Tibial nerve (tissue), 4 donors: ENCODE measurements around the gene CYP4F8. TPM values are rescaled to one million over a fixed set of nuclear protein-coding genes. Genes with fewer than 3 reads are reported as not detected.

ENCODE experiments used
- DNase-seq, 2 donors: peaks; one replicate each; pipeline ENCODE4 v3.0.0-alpha.2; 2019; ENCODE audit warnings: low spot score in 2 of 2
- H3K27ac ChIP-seq, 4 donors: fragments of 200-600 bp; sonication (generic) in 3 of 4; one replicate each; pipeline ENCODE4 v1.5.1; 2017 to 2019; ENCODE audit warnings: mild to moderate bottlenecking in 1 of 4
- H3K27me3 ChIP-seq, 2 donors: fragments of 200-600 bp; sonication (generic) in 1 of 2; one replicate each; pipeline versions ENCODE4 v1.5.1 to v1.6.0; 2017 to 2019
- H3K36me3 ChIP-seq, 3 donors: fragments of 200-600 bp; sonication (generic); one replicate each; pipeline ENCODE4 v1.5.1; 2018 to 2019
- H3K4me1 ChIP-seq, 4 donors: fragments of 200-600 bp; sonication (generic) in 3 of 4; one replicate each; pipeline ENCODE4 v1.5.1; 2017 to 2019
- H3K4me3 ChIP-seq, 4 donors: fragments of 200-600 bp; sonication (generic) in 3 of 4; one replicate each; pipeline ENCODE4 v1.5.1; 2017 to 2019; ENCODE audit warnings: mild to moderate bottlenecking in 1 of 4, moderate library complexity in 1 of 4
- H3K9me3 ChIP-seq, 4 donors: fragments of 200-600 bp; sonication (generic) in 3 of 4; one replicate each; pipeline ENCODE4 v1.5.1; 2017 to 2019
- EP300 ChIP-seq, 2 donors: sonication (generic); formaldehyde crosslinking; IDR thresholded peaks; one replicate each; pipeline ENCODE4 v1.6.1; 2017; ENCODE audit warnings: antibody characterized with exemption in 2 of 2, mild to moderate bottlenecking in 1 of 2
- POLR2A ChIP-seq, 2 donors: fragments of 450-650 bp; IDR thresholded peaks; one replicate each; pipeline ENCODE4 v1.6.1; 2017; ENCODE audit warnings: antibody characterized with exemption in 2 of 2, mild to moderate bottlenecking in 2 of 2, moderate library complexity in 2 of 2
- WGBS, 2 donors: methylation state at CpG; one replicate each; pipeline ENCODE4 v1.1.5; 2018; 5-methylcytosine and 5-hydroxymethylcytosine counted together
- total RNA-seq, 4 donors: library from RNA; depleted of rRNA; stranded (reverse); fragments of >200 nt; gene quantifications; one replicate each; pipeline ENCODE4 v1.1.0, GENCODE V29; 2016
- TF ChIP-seq, protein P1 (sequence below), 5 experiments: fragments of 200-600 bp in 3 of 5; fragments of 450-650 bp in 2 of 5; sonication (generic) in 3 of 5; IDR thresholded peaks; one replicate each; pipeline ENCODE4 v1.5.1; 2016 to 2019; ENCODE audit warnings: antibody characterized with exemption in 5 of 5, mild to moderate bottlenecking in 3 of 5, moderate library complexity in 2 of 5

Gene CYP4F8
- total RNA-seq, 4 donors from 2014 or later = not detected

DNA sequence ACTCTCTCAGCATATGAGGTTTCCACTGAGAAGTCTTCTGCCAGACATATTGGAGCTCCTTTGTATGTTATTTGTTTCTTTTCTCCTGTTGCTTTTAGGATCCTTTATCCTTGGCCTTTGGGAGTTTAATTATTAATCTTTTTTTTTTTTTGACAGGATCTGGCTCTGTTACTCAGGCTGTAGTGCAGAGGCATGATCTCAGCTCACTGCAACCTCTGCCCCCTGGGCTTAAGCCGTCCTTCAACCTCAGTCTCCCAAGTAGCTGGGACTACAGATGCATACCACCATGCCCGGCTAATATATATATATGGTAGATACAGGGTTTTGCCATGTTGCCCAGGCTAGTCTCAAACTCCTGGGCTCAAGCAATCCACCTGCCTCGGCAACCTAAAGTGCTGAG, 19.1 kb downstream of the CYP4F8 start:
- peaks cover 0 to 7% of the 10 kb centered on the region in 2 donors for H3K27me3 ChIP-seq
- H3K27ac ChIP-seq = no peak overlapping the region
- TF ChIP-seq, protein P1, sequence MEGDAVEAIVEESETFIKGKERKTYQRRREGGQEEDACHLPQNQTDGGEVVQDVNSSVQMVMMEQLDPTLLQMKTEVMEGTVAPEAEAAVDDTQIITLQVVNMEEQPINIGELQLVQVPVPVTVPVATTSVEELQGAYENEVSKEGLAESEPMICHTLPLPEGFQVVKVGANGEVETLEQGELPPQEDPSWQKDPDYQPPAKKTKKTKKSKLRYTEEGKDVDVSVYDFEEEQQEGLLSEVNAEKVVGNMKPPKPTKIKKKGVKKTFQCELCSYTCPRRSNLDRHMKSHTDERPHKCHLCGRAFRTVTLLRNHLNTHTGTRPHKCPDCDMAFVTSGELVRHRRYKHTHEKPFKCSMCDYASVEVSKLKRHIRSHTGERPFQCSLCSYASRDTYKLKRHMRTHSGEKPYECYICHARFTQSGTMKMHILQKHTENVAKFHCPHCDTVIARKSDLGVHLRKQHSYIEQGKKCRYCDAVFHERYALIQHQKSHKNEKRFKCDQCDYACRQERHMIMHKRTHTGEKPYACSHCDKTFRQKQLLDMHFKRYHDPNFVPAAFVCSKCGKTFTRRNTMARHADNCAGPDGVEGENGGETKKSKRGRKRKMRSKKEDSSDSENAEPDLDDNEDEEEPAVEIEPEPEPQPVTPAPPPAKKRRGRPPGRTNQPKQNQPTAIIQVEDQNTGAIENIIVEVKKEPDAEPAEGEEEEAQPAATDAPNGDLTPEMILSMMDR (IDR thresholded peaks at IDR 0.05) = no peak
- TF ChIP-seq POLR2A (IDR thresholded peaks at IDR 0.05) (no peak), EP300 (IDR thresholded peaks at IDR 0.05) (no peak)
- WGBS, 2 donors = 62 to 84% methylated on average over 3 of the region's 3 CpGs
- peaks cover 0 to 1% (median 0%) of the 10 kb centered on the region in 4 donors for H3K4me1 ChIP-seq
- H3K36me3 ChIP-seq = no peaks in the 10 kb centered on the region
- no peak for DNase-seq
- no peak overlapping the region for H3K4me3 ChIP-seq
- no peaks in the 10 kb centered on the region for H3K9me3 ChIP-seq

DNA sequence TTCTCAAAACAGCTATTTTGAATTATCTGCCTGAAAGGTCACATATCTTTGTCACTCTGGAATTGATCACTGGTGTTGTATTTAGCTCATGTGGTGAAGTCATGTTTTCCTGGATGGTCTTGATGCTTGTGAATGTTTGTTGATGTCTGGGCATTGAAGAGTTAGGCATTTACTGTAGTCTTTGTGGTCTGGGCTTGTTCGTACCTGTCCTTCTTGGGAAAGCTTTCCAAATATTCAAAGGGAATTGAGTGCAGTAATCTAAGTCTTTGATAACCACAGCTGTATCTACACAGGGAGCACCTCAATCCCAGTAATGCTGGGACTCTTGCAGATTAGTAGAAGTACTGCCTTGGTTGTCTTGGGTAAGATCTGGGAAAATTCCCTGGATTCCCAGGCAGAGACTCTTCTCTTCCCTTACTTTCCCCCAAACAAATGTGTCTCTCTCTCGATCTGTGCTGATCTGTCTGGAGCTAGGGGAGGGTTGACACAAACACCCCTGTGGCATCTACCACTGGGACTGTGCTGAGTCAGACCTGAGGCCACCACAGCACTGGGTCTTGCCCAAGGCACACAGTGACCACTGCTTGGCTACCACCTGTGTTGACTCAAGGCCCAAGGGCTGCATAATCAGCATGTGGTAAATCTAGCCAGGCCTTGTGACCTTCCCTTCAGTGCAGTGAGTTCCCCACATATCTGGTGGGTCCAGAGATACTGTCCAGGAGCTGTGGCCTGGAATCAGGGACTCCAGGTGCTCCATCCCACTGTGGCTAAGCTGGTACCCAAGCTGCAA, 20.2 kb downstream of the CYP4F8 start:
- H3K27me3 ChIP-seq = peaks cover 0 to 6% of the 10 kb centered on the region in 2 donors
- WGBS, 2 donors = 70 to 75% methylated on average over 2 of the region's 2 CpGs

DNA sequence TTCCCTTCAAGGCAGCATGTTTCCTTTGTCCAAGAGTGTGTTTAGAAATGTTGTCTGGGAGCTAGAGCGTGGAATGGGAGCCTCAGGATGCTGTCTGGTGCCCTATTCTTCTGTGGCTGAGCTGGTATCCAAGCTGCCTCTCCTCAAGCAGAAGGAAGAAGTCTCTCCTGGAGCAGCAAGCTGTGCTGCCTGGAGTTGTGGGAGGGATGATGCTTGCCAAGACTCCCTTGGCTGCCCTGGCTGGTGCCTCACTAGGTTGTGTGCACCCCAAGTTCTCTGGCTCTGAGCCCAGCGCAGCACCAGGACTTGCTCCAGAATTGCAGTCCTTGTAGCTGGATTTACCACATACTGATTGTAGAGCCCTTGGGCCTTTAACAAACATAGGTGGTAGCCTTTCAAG, 21.0 kb downstream of the CYP4F8 start:
- DNase-seq = no peak
- H3K27me3 ChIP-seq = peaks cover 0 to 6% of the 10 kb centered on the region in 2 donors
- no peaks in the 10 kb centered on the region for H3K36me3 ChIP-seq
- peaks cover 0 to 12% (median under 1%) of the 10 kb centered on the region in 4 donors for H3K4me1 ChIP-seq
- WGBS, 2 donors = 64 to 88% methylated on average over 2 of the region's 2 CpGs
- TF ChIP-seq POLR2A (IDR thresholded peaks at IDR 0.05) (no peak), EP300 (IDR thresholded peaks at IDR 0.05) (no peak)
- TF ChIP-seq, protein P1 (IDR thresholded peaks at IDR 0.05) = no peak
- H3K27ac ChIP-seq = no peak overlapping the region
- H3K4me3 ChIP-seq = no peak overlapping the region
- H3K9me3 ChIP-seq = no peaks in the 10 kb centered on the region

More for the DNA sequence above, 20.2 kb downstream of the CYP4F8 start:
- DNase-seq = no peak
- no peaks in the 10 kb centered on the region for H3K36me3 ChIP-seq
- H3K9me3 ChIP-seq = no peaks in the 10 kb centered on the region
- no peak overlapping the region for H3K27ac ChIP-seq
- H3K4me3 ChIP-seq = no peak overlapping the region
- peaks cover 0 to 5% (median 0%) of the 10 kb centered on the region in 4 donors for H3K4me1 ChIP-seq
- TF ChIP-seq, protein P1 (IDR thresholded peaks at IDR 0.05) = no peak
- TF ChIP-seq EP300 (IDR thresholded peaks at IDR 0.05) = no peak
- no peak for TF ChIP-seq POLR2A (IDR thresholded peaks at IDR 0.05)

DNA sequence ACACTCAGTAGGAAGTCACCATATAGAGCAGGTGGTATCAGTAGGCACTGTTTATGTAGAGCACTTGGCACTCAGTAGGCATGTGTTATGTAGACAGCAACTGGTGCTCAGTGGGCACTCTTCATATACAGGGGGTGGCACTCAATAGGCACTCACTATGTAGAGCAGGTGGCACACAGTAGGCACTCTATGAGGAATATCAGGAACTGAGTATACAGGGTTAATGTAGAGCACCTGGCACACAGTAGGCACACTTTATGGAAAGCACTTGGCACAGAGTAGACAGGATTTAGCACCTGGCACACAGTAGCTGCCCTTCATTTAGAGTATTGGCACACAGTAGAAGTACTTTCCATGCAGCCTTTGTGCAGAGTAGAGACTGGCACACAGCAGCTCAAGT, 24.6 kb downstream of the CYP4F8 start:
- Histone ChIP-seq H3K27ac (peak overlapping the region in 2 of 4 donors; percentile 71), H3K27me3 (no peaks in the 10 kb centered on the region), H3K9me3 (no peaks in the 10 kb centered on the region), H3K4me1 (peaks cover 0 to 21% (median 3%) of the 10 kb centered on the region in 4 donors), H3K4me3 (no peak overlapping the region), H3K36me3 (no peaks in the 10 kb centered on the region)
- TF ChIP-seq, protein P1 (IDR thresholded peaks at IDR 0.05) = no peak
- TF ChIP-seq POLR2A (IDR thresholded peaks at IDR 0.05) = no peak
- TF ChIP-seq EP300 (IDR thresholded peaks at IDR 0.05) = no peak
- no peak for DNase-seq

DNA sequence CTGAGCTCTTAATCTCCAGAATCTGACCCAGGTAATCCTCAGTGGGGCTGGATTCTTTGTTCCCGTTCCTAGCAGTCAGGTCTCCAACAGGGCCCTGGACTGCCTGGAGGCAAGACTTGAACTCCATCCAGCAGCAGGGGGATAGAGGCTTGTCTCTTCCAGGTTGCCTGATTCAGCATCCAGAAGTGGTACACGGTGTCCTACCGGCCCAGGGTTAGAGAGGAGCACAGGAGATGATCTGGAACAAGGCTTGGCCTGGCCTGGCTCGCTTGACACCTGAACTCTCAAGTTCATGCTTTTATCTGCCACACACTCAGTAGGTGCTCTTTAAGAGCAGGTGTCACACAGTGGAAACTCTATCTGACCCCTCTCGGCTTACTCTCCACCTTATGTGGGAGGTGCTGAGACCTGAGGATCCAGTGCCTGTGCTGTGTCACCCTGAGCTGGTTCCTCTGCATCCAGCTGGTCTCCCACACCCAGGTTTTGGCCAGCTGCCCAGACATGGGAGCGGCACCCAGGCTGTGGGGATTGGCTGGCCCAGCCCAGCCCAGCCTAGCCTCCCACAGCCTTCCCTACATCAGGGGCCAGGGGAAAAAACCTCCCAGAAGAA, 25.4 kb downstream of the CYP4F8 start, which contains the start of gene CYP4F3:
Gene CYP4F3, plus strand, starts transcription at position 604 of the 610 bp plus-strand sequence. CDS start 519 bp downstream, outside the sequence.
- H3K27me3 ChIP-seq = no peaks in the 10 kb centered on the region
- peaks cover 0 to 21% (median 3%) of the 10 kb centered on the region in 4 donors for H3K4me1 ChIP-seq
- H3K36me3 ChIP-seq = no peaks in the 10 kb centered on the region
- H3K9me3 ChIP-seq = no peaks in the 10 kb centered on the region
- WGBS, 2 donors = 51 to 52% methylated on average over 4 to 6 of the region's 6 CpGs
- H3K27ac ChIP-seq = peak within 1 kb of the TSS in 2 of 4 donors; percentile 71
- no peak within 1 kb of the TSS for H3K4me3 ChIP-seq
- TF ChIP-seq, protein P1 (IDR thresholded peaks at IDR 0.05) = no peak
- TF ChIP-seq EP300 (IDR thresholded peaks at IDR 0.05) (no peak), POLR2A (IDR thresholded peaks at IDR 0.05) (no peak)
- peak; percentile 46 to 62 for DNase-seq
